Measurements from ENCODE around the gene PSMG2.

The PSMG2 gene, protein sequence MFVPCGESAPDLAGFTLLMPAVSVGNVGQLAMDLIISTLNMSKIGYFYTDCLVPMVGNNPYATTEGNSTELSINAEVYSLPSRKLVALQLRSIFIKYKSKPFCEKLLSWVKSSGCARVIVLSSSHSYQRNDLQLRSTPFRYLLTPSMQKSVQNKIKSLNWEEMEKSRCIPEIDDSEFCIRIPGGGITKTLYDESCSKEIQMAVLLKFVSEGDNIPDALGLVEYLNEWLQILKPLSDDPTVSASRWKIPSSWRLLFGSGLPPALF

DNA sequence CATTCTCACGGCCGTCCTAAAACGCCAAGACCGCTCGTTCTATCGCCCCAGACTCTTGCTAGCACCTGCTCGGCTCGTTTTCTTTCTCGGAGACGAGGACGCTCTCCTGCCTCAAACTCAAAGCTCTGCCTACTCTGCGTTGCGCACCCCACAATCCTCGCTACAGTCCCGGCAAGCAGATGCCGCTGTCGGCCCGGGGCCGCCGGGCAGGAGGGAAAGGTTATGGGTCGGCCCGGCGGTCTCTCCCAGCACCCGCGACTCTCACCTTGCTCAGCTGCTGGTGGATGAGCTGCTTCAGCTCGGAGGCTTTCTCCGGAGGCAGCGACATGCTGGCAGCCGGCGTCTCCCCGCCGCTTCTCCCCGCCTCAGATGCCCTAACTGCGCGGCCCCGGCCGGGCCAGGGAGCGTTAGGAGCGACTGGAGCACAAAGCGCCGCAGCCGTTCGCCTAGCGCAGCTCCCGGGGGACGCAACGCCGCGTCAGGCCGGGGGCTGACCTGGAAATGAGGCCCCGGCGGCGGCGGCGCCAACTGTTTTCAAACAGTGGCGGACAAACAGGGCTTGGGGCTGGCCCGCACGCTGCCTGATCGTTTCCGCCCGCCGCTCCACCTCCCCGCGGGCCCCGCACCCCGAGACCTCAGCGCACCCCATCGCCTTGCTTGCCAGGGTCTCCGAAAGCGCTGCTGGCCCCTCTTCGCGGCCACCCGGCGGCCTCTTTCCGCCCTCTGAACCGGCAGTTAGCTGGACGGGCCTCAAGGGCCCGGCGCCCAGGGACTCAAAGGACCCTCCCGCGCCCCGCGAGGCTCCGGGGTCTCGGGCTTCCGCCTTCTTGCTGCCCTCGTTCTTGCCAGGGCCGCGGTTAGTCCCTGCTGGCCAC, at the start of gene PSMG2, which contains the start of gene CEP76:
PSMG2 (plus strand) TSS at position 822 of the 875 bp plus-strand sequence. CDS start 66 bp downstream, outside the sequence.
CEP76 (minus strand) TSS at position 503 of the 875 bp plus-strand sequence; CDS start at position 328, 175 bp downstream.
- in situ Hi-C loops (cut with MboI; ENCODE audit: low sequenced_read_pairs), result no loop called here

DNA sequence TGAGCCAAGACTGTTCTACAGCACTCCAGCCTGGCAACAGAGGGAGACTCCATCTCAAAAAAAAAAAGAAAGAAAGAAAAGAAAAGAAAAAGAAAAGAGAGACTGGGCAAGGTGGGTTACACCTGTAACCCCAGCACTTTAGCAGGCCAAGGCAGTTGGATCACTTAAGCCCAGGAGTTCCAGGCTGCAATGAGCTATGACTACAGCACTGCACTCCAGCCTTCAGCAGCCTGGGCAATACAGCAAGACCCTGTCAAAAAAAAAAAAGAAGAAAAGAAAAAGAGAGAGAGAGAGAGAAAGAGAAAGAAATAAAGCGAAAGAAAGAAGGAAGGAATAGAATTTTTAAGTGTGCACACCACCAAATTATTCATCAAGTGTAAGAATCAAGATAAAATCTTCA, 47.9 kb upstream of the PSMG2 start:
- in situ Hi-C loops (cut with MboI; ENCODE audit: low sequenced_read_pairs), result loop anchor here (25.0 kb wide), 1 partner anchor 268 kb away; the partner anchor contains the start of gene AFG3L2

DNA sequence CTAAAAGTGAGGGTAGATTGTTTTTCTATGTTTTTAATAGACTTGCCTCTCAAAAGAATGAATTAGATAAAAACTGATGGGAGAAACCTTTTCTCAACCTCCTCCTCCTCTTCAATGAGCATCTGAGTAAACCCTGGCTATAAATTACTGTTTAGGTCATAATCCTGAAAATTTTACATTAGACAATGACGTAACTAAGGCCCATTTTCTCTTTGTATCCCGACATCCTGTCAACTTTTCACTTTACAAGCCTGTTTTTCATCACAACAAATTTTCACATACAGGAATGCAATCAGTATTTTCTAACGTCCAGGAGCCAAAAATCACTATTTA, 46.3 kb upstream of the PSMG2 start:
- in situ Hi-C loops (cut with MboI; ENCODE audit: low sequenced_read_pairs), result loop anchor here (25.0 kb wide), 1 partner anchor 269 kb away; the partner anchor contains the start of gene AFG3L2

DNA sequence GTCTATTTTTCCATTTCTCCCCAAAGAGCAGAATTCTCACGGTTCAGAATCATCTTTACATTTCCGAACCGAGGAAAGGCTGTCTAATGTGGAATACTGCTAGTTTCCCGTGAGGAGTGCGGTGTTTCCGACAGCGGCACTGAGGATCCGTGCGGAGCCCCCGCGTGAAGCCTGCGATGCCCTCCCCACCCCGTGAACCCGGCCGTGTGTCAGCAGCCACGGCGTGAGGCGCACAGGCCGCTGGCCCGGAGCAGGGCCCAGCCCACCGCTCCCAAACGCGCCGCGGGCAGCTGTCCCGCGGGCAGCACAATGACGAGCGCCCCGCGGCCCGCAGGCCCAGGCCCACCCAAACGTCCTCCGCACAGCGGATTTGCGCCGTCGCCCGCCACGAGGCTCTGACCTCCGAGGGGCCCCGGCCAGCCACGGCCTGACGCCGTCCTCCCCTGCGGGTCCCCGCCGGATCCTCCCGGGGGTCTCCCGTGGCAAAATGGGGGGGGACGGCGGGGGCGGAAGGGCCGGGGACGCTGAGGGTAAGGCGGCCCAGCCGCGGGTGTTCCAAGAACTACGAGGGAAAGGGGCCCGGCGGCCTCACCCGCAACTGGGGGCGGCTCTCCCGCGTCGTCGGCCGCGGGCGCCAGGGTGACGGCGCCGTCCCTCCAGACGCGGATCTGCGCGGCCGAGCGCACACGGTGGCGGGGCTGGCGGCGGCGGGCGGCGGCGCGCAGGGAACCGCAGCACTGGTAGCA, 45.7 kb upstream of the PSMG2 start:
- in situ Hi-C loops (cut with MboI; ENCODE audit: low sequenced_read_pairs), result loop anchor here (25.0 kb wide), 1 partner anchor 270 kb away; the partner anchor contains the start of gene AFG3L2

GRCh38 chr18:12657684-12658425, 45.0 kb upstream of the PSMG2 start, which contains the start of gene SPIRE1:
Gene SPIRE1 (minus strand): TSS chr18:12658107. CDS start chr18:12657866, 241 bp downstream.
- in situ Hi-C loops (cut with MboI; ENCODE audit: low sequenced_read_pairs), result loop anchor here (25.0 kb wide), 1 partner anchor 271 kb away; the partner anchor contains the start of gene AFG3L2

DNA sequence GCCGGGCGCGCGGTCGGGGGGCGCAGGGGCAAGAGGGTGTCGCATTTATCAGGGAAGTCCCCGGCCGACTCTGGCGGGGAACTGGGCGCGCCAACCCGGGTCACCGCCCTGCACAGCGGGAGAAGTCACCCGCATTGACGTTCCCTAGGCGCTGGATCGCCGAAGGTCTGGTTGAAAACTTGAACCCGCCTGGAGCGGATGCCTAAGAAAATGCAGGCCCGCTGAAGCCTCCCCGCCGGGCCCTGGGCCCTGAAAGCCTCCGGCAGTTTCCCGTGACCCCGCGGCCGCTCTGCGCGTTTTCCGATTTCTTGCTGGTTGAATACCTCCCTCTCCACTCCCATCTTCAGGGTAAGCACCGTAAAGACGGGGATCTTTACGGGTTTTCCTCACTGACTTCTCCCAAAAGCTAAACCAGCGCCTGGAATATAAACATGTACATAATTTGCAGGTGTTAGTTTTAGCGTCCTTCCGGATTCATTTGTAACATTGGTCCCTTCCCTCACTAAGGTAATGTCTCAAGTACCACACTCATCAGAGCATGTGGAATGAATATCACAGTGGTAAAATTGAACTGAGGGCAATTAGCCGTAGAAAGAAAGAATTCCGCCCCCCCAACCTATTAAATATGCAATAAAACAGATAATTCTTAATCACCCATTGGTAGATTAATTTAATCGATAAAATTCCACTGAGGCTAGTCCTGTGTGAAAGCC, 44.3 kb upstream of the PSMG2 start:
- in situ Hi-C loops (cut with MboI; ENCODE audit: low sequenced_read_pairs), result loop anchor here (25.0 kb wide), 1 partner anchor 271 kb away; the partner anchor contains the start of gene AFG3L2

DNA sequence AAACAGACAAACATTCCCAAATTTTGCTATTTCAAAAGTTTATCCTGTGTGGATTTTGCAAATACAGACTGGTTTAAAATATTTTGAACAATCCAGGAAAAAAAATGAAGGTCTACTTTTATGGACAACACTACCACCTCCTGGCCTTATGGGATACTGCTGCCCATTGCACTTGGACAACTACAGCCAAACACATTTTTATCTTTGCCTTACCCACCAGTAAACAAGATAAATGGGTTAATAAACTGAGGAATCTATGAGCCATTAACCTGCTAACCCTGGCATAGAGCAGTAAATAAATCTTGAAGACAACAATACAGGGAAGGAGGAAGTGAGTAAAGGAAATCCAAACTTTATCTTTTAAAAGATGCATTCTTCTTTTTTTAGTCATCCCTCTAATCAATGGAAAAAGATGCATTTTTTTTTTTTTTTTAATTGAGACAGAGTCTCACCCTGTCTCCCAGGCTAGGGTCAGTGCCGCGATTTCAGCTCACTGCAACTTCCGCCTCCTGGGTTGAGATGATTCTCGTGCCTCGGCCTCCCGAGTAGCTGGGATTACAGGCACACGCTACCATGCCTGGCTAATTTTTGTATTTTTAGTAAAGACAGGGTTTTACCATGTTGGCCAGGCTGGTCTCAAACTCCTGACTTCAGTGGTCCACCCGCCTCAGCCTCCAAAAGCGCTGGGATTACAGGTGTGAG, 42.8 kb upstream of the PSMG2 start:
- in situ Hi-C loops (cut with MboI; ENCODE audit: low sequenced_read_pairs), result loop anchor here (25.0 kb wide), 1 partner anchor 273 kb away; the partner anchor contains the start of gene AFG3L2

DNA sequence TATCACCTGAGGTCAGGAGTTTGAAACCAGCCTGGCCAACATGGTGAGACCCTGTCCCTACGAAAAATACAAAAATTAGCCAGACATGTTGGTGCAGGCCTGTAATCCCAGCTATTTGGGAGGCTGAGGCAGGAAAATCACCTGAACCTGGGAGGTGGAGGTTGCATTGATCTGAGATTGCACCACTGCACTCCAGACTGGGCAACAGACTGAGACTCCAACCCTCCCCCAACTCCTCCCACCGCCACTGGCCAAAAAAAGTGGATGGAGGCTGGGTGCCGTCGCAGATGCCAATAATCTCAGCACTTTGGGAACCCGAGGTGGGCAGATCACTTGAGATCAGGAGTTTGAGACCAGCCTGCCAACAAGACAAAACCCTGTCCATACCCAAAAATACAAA, 34.8 kb upstream of the PSMG2 start:
- in situ Hi-C loops (cut with MboI; ENCODE audit: low sequenced_read_pairs), result loop anchor here (25.0 kb wide), 1 partner anchor 281 kb away; the partner anchor contains the start of gene AFG3L2

- in situ Hi-C loops (cut with MboI; ENCODE audit: low sequenced_read_pairs), result no loop called here
These were observed 23.6 kb upstream of the PSMG2 start for GRCh38 chr18:12679183-12679786.

DNA sequence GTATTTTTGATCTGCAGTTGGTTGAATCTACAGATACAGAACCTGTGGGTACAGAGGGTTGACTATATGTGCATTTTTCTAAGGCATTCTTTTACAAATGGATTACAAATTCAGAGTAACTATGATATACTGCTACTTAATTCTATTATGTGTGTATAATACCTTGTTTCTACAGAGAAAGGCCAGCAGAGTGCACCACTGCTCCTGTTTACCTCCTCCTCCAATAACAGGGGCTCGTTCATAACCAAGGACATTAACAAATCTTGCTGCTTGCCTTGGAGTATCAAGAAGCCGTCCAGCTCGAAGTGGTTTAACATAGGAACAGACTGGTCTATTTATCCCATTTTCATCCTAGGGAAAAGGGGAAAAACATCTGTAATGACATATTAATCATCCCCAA, 16.7 kb upstream of the PSMG2 start:
- in situ Hi-C loops (cut with MboI; ENCODE audit: low sequenced_read_pairs), result no loop called here

DNA sequence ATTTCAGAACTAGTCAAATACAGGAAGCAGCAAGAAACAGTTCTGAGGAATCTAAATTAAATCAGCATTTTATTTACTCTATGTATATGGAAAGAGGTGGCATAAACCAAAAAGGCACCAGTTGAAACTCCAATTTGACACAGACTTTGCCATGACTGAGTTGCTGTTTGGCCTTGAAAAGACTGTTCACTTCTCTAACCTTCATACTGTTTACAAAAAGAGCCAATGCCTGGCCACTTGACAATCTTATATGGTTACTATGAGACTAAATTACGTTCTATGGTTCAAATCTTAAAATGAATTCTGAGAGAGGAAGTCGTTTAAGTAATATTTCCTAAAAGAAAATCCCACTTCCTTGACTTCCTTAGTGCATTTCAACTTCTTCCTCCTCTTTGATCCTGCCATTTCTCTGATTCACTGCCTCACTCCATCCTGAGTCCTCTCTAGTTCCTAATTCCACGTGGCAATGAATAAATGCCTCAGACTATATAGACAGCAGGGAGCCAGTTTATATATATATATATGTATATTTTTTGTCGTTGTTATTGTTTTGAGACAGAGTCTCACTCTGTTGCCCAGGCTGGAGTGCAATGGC, 13.5 kb upstream of the PSMG2 start:
- in situ Hi-C loops (cut with MboI; ENCODE audit: low sequenced_read_pairs), result no loop called here

- in situ Hi-C loops (cut with MboI; ENCODE audit: low sequenced_read_pairs), result no loop called here
These were observed 10.6 kb upstream of the PSMG2 start for GRCh38 chr18:12692206-12692605.

- in situ Hi-C loops (cut with MboI; ENCODE audit: low sequenced_read_pairs), result no loop called here
These were observed 8.8 kb upstream of the PSMG2 start for GRCh38 chr18:12694032-12694431.

DNA sequence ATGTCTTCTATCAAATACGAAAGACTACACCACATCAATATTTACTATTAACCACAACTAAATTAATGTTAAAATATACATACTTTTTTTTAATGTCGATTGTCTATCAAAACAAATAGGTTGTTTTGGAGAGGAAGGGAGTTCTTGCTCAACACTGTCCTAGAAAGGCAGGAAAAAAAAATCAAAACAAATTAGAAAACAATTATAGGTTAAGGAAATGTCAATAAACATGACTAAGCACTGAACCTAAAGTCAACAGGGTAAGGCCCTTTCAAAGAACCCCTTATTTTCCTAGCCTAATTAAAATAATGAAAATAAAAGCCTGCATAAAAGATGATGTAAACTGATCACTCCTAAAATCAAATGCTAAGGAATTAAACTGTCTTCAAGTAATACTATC, 3.1 kb upstream of the PSMG2 start:
- in situ Hi-C loops (cut with MboI; ENCODE audit: low sequenced_read_pairs), result no loop called here

- in situ Hi-C loops (cut with MboI; ENCODE audit: low sequenced_read_pairs), result no loop called here
These were observed 1.7 kb upstream of the PSMG2 start for GRCh38 chr18:12701161-12701560.

DNA sequence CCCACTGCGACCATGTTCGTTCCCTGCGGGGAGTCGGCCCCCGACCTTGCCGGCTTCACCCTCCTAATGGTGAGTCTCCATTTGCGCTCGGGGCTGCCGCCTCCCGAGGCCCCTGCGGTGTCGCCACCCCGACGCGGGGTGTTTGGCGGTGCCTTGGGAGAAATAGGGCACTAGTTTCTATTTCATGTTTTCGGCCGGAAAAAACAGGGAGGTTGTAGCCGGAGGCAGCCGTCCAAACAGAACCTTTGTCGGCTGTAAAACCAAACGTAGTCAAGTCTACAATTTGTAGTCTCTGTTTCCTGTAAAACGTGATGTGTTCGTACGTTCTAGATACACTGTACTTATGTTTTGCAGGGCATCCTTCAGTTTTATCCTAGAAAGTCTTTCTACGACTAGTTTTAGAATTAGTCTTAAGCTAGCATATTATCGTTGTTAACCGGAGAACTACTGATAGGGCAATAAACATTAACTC, 290 bp downstream of the PSMG2 start:
- in situ Hi-C loops (cut with MboI; ENCODE audit: low sequenced_read_pairs), result no loop called here

DNA sequence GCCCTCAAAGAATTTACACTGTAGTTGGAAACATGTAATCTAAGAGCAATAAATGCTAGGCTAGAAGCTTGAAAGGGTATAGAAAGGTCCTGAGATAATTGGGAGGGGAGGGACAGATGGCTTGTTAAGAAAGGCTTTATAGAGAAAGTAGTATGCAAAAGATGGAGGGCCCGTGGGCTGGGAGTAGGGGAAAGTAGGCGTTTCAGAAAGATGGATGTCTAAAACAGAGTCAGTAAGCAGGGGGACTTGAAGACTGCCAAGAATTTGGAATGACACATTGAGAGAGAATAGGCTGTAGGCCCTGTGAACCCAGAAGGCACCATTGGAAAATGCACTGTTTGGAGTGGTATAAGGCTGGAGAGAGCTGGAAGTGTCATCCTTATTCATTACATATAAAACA, 822 bp downstream of the PSMG2 start:
- in situ Hi-C loops (cut with MboI; ENCODE audit: low sequenced_read_pairs), result no loop called here

DNA sequence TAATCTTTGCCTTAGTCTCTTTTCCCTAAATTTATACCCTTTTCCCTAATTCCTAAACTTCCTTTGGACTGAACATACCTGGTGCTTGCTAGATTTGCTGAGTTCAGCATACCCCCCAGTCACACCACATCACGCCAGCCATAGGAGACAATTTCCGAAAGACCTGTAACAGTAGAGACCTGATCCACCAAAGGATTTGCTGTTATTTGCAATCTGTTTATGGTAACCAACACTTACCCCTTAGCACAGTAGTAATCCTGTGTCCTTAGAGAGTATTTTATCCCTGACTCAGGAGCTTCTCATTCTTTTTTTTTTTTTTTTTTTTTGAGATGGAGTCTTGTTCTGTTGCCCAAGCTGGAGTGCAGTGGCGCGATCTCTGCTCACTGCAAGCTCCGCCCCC, 8.6 kb downstream of the PSMG2 start:
- in situ Hi-C loops (cut with MboI; ENCODE audit: low sequenced_read_pairs), result no loop called here

Data from hTERT RPE-1 (cell line).